ENCODE results near the gene SLC24A3. TPM values are rescaled to one million over a fixed set of nuclear protein-coding genes. Genes with fewer than 3 reads are reported as not detected.

Gene SLC24A3
- total RNA-seq, 1 experiment from 2014 or later, result not detected

DNA sequence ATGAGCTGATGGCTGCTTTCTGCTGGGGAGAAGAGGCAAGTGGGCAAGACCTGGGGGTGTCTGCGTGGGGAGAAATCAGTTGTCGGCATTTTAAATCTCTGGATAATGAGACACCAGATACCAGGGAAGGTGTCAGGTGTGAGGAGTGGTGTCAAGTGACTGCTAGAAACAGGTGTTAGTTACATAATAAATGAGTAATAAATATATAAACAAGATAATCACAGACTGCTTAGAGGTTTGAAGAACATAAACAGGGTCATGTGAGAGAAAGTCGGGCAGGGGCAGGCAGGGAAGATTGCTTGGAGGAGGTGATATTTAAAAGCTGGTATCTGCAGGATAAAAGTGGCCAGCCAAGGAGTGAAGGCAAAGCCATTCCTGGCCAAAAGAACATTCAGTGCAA lies 458.4 kb downstream of the SLC24A3 start:
- BruUV-seq (replicated peaks), result no TSS peak

GRCh38 chr20:19671374-19671773 lies 458.9 kb downstream of the SLC24A3 start:
- Histone ChIP-seq H3F3A (ENCODE audit: insufficient read depth, low read depth) (no peaks in the 10 kb centered on the region), H2AFZ (no peak overlapping the region), H3K27ac (no peak overlapping the region), H3K4me1 (replicated peaks; ENCODE audit: insufficient read depth) (0 out of 2 replicates have a peak, but pooled peaks cover 5% of the 10 kb centered on the region), H3K4me3 (no peak overlapping the region), H3K9me2 (ENCODE audit: insufficient read depth) (no peaks in the 10 kb centered on the region), H3K27me3 (ENCODE audit: insufficient read depth, low read depth) (peaks cover 34% of the 10 kb centered on the region; the same call in 1 of the 2 replicates), H3K36me3 (ENCODE audit: low read depth) (no peaks in the 10 kb centered on the region), H4K20me1 (ENCODE audit: insufficient read depth) (no peaks in the 10 kb centered on the region), H3K79me2 (ENCODE audit: low read depth) (no peaks in the 10 kb centered on the region), H3K9me3 (ENCODE audit: insufficient read depth, low read depth) (no peaks in the 10 kb centered on the region), H3K4me2 (no peak overlapping the region)
- ChIA-PET CTCF (no interaction called here), POLR2A (ENCODE audit: unreplicated experiment) (no interaction called here)
- TF ChIP-seq CTCF (conservative IDR thresholded peaks at IDR 0.05) (no peak), EZH2 (IDR thresholded peaks at IDR 0.05; ENCODE audit: low read depth) (no peak)
- BruUV-seq (replicated peaks), result no TSS peak
- no peak for DNase-seq
- intact Hi-C loops (cut with micrococcal nuclease; ENCODE audit: unreplicated experiment), result no loop called here

More for the DNA sequence above, 458.4 kb downstream of the SLC24A3 start:
- no peaks in the 10 kb centered on the region for H3F3A ChIP-seq (ENCODE audit: insufficient read depth, low read depth)
- ChIA-PET CTCF (no interaction called here), POLR2A (ENCODE audit: unreplicated experiment) (no interaction called here)
- H3K4me1 ChIP-seq (replicated peaks; ENCODE audit: insufficient read depth), result 0 out of 2 replicates have a peak, but pooled peaks cover 5% of the 10 kb centered on the region
- no peak overlapping the region for H2AFZ ChIP-seq
- intact Hi-C loops (cut with micrococcal nuclease; ENCODE audit: unreplicated experiment), result no loop called here
- H3K27me3 ChIP-seq (ENCODE audit: insufficient read depth, low read depth), result peaks cover 36% of the 10 kb centered on the region; the same call in 1 of the 2 replicates
- H3K4me2 ChIP-seq, result no peak overlapping the region
- no peak for TF ChIP-seq EZH2 (IDR thresholded peaks at IDR 0.05; ENCODE audit: low read depth)
- TF ChIP-seq CTCF (conservative IDR thresholded peaks at IDR 0.05), result no peak
- no peak overlapping the region for H3K27ac ChIP-seq
- no peaks in the 10 kb centered on the region for H3K79me2 ChIP-seq (ENCODE audit: low read depth)
- no peaks in the 10 kb centered on the region for H3K9me3 ChIP-seq (ENCODE audit: insufficient read depth, low read depth)
- H3K36me3 ChIP-seq (ENCODE audit: low read depth), result no peaks in the 10 kb centered on the region
- no peak overlapping the region for H3K4me3 ChIP-seq
- DNase-seq, result no peak
- no peaks in the 10 kb centered on the region for H3K9me2 ChIP-seq (ENCODE audit: insufficient read depth)
- H4K20me1 ChIP-seq (ENCODE audit: insufficient read depth), result no peaks in the 10 kb centered on the region

- BruUV-seq (replicated peaks), result no TSS peak
- H4K20me1 ChIP-seq (ENCODE audit: insufficient read depth), result no peaks in the 10 kb centered on the region
- intact Hi-C loops (cut with micrococcal nuclease; ENCODE audit: unreplicated experiment), result no loop called here
- TF ChIP-seq EZH2 (IDR thresholded peaks at IDR 0.05; ENCODE audit: low read depth) (no peak), CTCF (conservative IDR thresholded peaks at IDR 0.05) (no peak)
- ChIA-PET CTCF (no interaction called here), POLR2A (ENCODE audit: unreplicated experiment) (interaction anchor here (0.7 kb wide), 1 partner anchor 149 kb away, joined by 3 read pairs; no protein-coding TSS in a partner anchor)
- H3K4me2 ChIP-seq, result no peak overlapping the region
- no peak overlapping the region for H2AFZ ChIP-seq
- H3K79me2 ChIP-seq (ENCODE audit: low read depth), result no peaks in the 10 kb centered on the region
- no peak overlapping the region for H3K27ac ChIP-seq
- H3K36me3 ChIP-seq (ENCODE audit: low read depth), result no peaks in the 10 kb centered on the region
- H3K4me1 ChIP-seq (replicated peaks; ENCODE audit: insufficient read depth), result 0 out of 2 replicates have a peak, but pooled peaks cover 5% of the 10 kb centered on the region
- H3F3A ChIP-seq (ENCODE audit: insufficient read depth, low read depth), result no peaks in the 10 kb centered on the region
- H3K4me3 ChIP-seq, result no peak overlapping the region
- H3K27me3 ChIP-seq (ENCODE audit: insufficient read depth, low read depth), result peaks cover 30% of the 10 kb centered on the region; the same call in 1 of the 2 replicates
- no peaks in the 10 kb centered on the region for H3K9me2 ChIP-seq (ENCODE audit: insufficient read depth)
- no peak for DNase-seq
- H3K9me3 ChIP-seq (ENCODE audit: insufficient read depth, low read depth), result no peaks in the 10 kb centered on the region
These were observed 460.1 kb downstream of the SLC24A3 start for GRCh38 chr20:19672498-19672897.

Data from PC-9 (cell line).